Measurements from ENCODE around the gene LIF.
"Not testable (repeated sequence)": the region's sequence is repeated elsewhere in the genome, so short reads cannot be mapped to it uniquely, and the experiment has no call there.

Gene LIF

DNA sequence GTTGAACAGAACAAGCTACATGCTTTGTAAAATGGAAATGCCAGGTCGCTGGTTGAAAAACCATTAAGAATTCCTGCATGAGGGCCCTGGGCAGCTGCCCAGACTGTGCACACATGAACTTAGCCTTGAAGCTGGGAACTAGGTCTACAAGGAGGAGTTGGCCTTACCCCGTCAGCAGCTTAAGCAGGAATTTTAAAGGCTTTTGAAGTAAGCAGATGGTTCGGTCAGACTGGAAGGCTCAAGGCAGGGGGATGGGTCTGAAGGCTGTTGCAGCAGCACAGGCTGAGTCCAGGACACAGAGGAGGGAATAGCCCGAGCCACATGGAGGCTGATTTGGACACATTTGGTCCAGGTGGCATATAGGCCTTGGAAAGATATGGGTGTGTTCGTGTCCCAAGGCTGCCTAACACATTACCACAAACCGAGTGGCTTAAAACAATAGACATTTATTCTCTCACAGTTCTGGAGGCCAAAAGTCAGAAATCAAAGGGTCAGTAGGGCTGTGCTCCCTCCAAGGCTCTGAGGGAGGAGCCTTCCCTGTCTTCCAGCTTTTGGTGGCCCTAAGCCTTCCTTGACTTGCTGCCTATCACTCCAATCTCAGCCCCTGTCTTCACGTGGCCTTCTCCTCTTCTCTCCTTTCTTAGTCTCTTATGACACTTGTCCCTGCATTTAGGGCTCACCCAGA, 11.6 kb downstream of the LIF start:
- H3K36me3 ChIP-seq, result no peaks in the 10 kb centered on the region
- TF ChIP-seq, protein P1, sequence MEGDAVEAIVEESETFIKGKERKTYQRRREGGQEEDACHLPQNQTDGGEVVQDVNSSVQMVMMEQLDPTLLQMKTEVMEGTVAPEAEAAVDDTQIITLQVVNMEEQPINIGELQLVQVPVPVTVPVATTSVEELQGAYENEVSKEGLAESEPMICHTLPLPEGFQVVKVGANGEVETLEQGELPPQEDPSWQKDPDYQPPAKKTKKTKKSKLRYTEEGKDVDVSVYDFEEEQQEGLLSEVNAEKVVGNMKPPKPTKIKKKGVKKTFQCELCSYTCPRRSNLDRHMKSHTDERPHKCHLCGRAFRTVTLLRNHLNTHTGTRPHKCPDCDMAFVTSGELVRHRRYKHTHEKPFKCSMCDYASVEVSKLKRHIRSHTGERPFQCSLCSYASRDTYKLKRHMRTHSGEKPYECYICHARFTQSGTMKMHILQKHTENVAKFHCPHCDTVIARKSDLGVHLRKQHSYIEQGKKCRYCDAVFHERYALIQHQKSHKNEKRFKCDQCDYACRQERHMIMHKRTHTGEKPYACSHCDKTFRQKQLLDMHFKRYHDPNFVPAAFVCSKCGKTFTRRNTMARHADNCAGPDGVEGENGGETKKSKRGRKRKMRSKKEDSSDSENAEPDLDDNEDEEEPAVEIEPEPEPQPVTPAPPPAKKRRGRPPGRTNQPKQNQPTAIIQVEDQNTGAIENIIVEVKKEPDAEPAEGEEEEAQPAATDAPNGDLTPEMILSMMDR (IDR thresholded peaks at IDR 0.05), result no peak
- H3K27ac ChIP-seq, result no peak overlapping the region
- DNase-seq, result no peak
- H3K4me1 ChIP-seq, result peaks cover 0 to 14% (median 8%) of the 10 kb centered on the region in 4 donors
- no peaks in the 10 kb centered on the region for H3K9me3 ChIP-seq
- H3K27me3 ChIP-seq, result peaks cover 0 to 22% of the 10 kb centered on the region in 2 donors
- intact Hi-C loops (cut with DNase I; ENCODE audit: low total_unique reads), result no loop called here
- H3K4me3 ChIP-seq, result no peak overlapping the region

- H3K4me3 ChIP-seq; H3K9me3 ChIP-seq; H3K36me3 ChIP-seq; H3K27ac ChIP-seq; intact Hi-C loops (cut with DNase I; ENCODE audit: low total_unique reads); DNase-seq: not testable (repeated sequence)
- Histone ChIP-seq H3K4me1 (peaks cover 0 to 14% (median 8%) of the 10 kb centered on the region in 4 donors), H3K27me3 (peaks cover 0 to 22% of the 10 kb centered on the region in 2 donors)
These were observed 12.2 kb downstream of the LIF start for GRCh38 chr22:30234325-30234724.

DNA sequence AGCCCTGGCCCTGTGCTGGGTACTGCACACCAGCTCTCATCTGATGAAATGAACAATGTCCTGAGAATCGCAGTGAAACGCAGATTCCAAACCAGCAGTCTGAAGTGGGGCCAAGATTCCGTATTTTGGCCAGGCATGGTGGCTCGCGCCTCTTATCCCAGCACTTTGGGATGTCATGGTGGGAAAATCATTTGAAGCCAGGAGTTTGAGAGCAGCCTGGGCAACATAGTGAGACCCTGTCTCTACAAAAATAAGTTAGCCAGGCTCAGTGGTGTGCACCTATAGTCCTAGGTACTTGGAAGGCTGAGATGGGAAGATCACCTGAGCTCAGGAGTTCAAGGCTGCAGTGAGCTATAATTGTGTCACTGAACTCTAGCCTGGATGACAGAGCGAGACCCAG, 13.0 kb downstream of the LIF start:
- Histone ChIP-seq H3K4me1 (peaks cover 0 to 14% (median 8%) of the 10 kb centered on the region in 4 donors), H3K4me3 (no peak overlapping the region), H3K27me3 (peaks cover 0 to 27% of the 10 kb centered on the region in 2 donors), H3K36me3 (no peaks in the 10 kb centered on the region), H3K27ac (no peak overlapping the region), H3K9me3 (no peaks in the 10 kb centered on the region)
- TF ChIP-seq, protein P1 (IDR thresholded peaks at IDR 0.05), result no peak
- no peak for DNase-seq
- intact Hi-C loops (cut with DNase I; ENCODE audit: low total_unique reads), result no loop called here

- Histone ChIP-seq H3K4me3 (no peak overlapping the region), H3K36me3 (no peaks in the 10 kb centered on the region), H3K4me1 (peaks cover 0 to 14% (median 8%) of the 10 kb centered on the region in 4 donors), H3K27ac (no peak overlapping the region), H3K27me3 (peaks cover 0 to 27% of the 10 kb centered on the region in 2 donors), H3K9me3 (no peaks in the 10 kb centered on the region)
- no peak for DNase-seq
- TF ChIP-seq, protein P1 (IDR thresholded peaks at IDR 0.05), result no peak
- intact Hi-C loops (cut with DNase I; ENCODE audit: low total_unique reads), result no loop called here
These were observed 13.8 kb downstream of the LIF start for GRCh38 chr22:30232716-30233218.

GRCh38 chr22:30230787-30231461, 15.6 kb downstream of the LIF start:
- TF ChIP-seq, protein P1 (IDR thresholded peaks at IDR 0.05), result no peak
- intact Hi-C loops (cut with DNase I; ENCODE audit: low total_unique reads), result no loop called here
- Histone ChIP-seq H3K36me3 (no peaks in the 10 kb centered on the region), H3K4me1 (peaks cover 0 to 12% (median 6%) of the 10 kb centered on the region in 4 donors), H3K27me3 (peaks cover 0 to 27% of the 10 kb centered on the region in 2 donors), H3K9me3 (no peaks in the 10 kb centered on the region), H3K4me3 (no peak overlapping the region), H3K27ac (no peak overlapping the region)
- DNase-seq, result no peak

DNA sequence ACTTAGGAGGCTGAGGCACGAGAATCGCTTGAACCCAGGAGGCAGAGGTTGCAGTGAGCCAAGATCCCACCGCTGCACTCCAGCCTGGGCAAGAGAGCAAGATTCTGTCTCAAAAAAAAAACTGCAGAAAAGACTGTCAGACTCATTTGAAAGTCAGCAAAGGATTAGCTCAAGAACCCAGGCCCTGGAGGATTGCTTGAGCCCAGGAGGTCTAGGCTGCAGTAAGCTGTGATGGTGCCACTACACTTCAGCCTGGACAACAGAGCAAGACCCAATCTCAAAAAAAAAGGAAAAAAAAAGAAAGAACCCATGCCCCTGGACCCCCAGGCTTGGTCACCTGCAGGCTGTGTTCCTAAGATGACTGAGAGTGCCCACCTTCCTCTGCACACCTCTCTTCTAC, 16.2 kb downstream of the LIF start:
- no peaks in the 10 kb centered on the region for H3K36me3 ChIP-seq
- H3K4me3 ChIP-seq, result no peak overlapping the region
- DNase-seq, result no peak
- intact Hi-C loops (cut with DNase I; ENCODE audit: low total_unique reads), result no loop called here
- TF ChIP-seq, protein P1 (IDR thresholded peaks at IDR 0.05), result no peak
- no peak overlapping the region for H3K27ac ChIP-seq
- peaks cover 0 to 27% of the 10 kb centered on the region in 2 donors for H3K27me3 ChIP-seq
- peaks cover 0 to 6% (median under 1%) of the 10 kb centered on the region in 4 donors for H3K4me1 ChIP-seq
- no peaks in the 10 kb centered on the region for H3K9me3 ChIP-seq
